ENCODE data around the gene HEATR3. TPM values are rescaled to one million over a fixed set of nuclear protein-coding genes. Genes with fewer than 3 reads are reported as not detected.
"Not testable (repeated sequence)": the region's sequence is repeated elsewhere in the genome, so short reads cannot be mapped to it uniquely, and the experiment has no call there.

Gene HEATR3
- total RNA-seq, 1 donor from 2014 or later: 16.8 TPM

GRCh38 chr16:50121721-50122445, 56.1 kb downstream of the HEATR3 start:
- intact Hi-C loops (cut with DNase I): no loop called here
- H3K4me3 ChIP-seq: no peak overlapping the region
- no peaks in the 10 kb centered on the region for H3K27me3 ChIP-seq
- H3K27ac ChIP-seq: no peak overlapping the region
- H3K36me3 ChIP-seq: no peaks in the 10 kb centered on the region
- H3K4me1 ChIP-seq: no peaks in the 10 kb centered on the region
- TF ChIP-seq CTCF (IDR thresholded peaks at IDR 0.05): no peak
- ATAC-seq (no peak), DNase-seq (no peak)
- no peaks in the 10 kb centered on the region for H3K9me3 ChIP-seq

- Histone ChIP-seq H3K4me3 (no peak overlapping the region), H3K36me3 (no peaks in the 10 kb centered on the region), H3K4me1 (no peaks in the 10 kb centered on the region), H3K9me3 (no peaks in the 10 kb centered on the region), H3K27ac (no peak overlapping the region), H3K27me3 (no peaks in the 10 kb centered on the region)
- intact Hi-C loops (cut with DNase I): no loop called here
- TF ChIP-seq CTCF (IDR thresholded peaks at IDR 0.05): no peak
- ATAC-seq (no peak), DNase-seq (no peak)
Measured at GRCh38 chr16:50123417-50123816, 57.6 kb downstream of the HEATR3 start.

- Histone ChIP-seq H3K36me3 (no peaks in the 10 kb centered on the region), H3K4me1 (no peaks in the 10 kb centered on the region), H3K4me3 (no peak overlapping the region), H3K27ac (no peak overlapping the region), H3K9me3 (no peaks in the 10 kb centered on the region), H3K27me3 (no peaks in the 10 kb centered on the region)
- no peak for TF ChIP-seq CTCF (IDR thresholded peaks at IDR 0.05)
- ATAC-seq (no peak), DNase-seq (no peak)
- intact Hi-C loops (cut with DNase I): no loop called here
Measured at GRCh38 chr16:50124769-50125168, 59.0 kb downstream of the HEATR3 start.

GRCh38 chr16:50126183-50126582, 60.4 kb downstream of the HEATR3 start:
- no peaks in the 10 kb centered on the region for H3K9me3 ChIP-seq
- H3K27me3 ChIP-seq: no peaks in the 10 kb centered on the region
- DNase-seq: no peak
- TF ChIP-seq CTCF (IDR thresholded peaks at IDR 0.05): no peak
- no peak for ATAC-seq
- no peaks in the 10 kb centered on the region for H3K36me3 ChIP-seq
- H3K4me3 ChIP-seq: no peak overlapping the region
- intact Hi-C loops (cut with DNase I): no loop called here
- no peaks in the 10 kb centered on the region for H3K4me1 ChIP-seq
- no peak overlapping the region for H3K27ac ChIP-seq

GRCh38 chr16:50132571-50132970, 66.8 kb downstream of the HEATR3 start:
- intact Hi-C loops (cut with DNase I); H3K27ac ChIP-seq; DNase-seq; H3K4me1 ChIP-seq; H3K27me3 ChIP-seq; H3K36me3 ChIP-seq; ATAC-seq; H3K9me3 ChIP-seq; H3K4me3 ChIP-seq: not testable (repeated sequence)

GRCh38 chr16:50133214-50133613, 67.4 kb downstream of the HEATR3 start:
- H3K4me1 ChIP-seq: no peaks in the 10 kb centered on the region
- DNase-seq: no peak
- H3K9me3 ChIP-seq: no peaks in the 10 kb centered on the region
- no peak for ATAC-seq
- H3K4me3 ChIP-seq: no peak overlapping the region
- no peaks in the 10 kb centered on the region for H3K27me3 ChIP-seq
- intact Hi-C loops (cut with DNase I): no loop called here
- no peak for TF ChIP-seq CTCF (IDR thresholded peaks at IDR 0.05)
- no peaks in the 10 kb centered on the region for H3K36me3 ChIP-seq
- H3K27ac ChIP-seq: no peak overlapping the region
